ENCODE results near the gene NR1I3. TPM values are rescaled to one million over a fixed set of nuclear protein-coding genes. Genes with fewer than 3 reads are reported as not detected.

NR1I3 gene
- total RNA-seq, 1 experiment from 2014 or later, result not detected

- DNase-seq (ENCODE audit: low read depth), result no peak
Measured at GRCh38 chr1:161218301-161219077, 19.5 kb downstream of the NR1I3 start.

- no peak for DNase-seq (ENCODE audit: low read depth)
Measured at GRCh38 chr1:161217831-161218230, 20.2 kb downstream of the NR1I3 start.

GRCh38 chr1:161216945-161217712, 20.9 kb downstream of the NR1I3 start:
- DNase-seq (ENCODE audit: low read depth), result peak; percentile 71

- DNase-seq (ENCODE audit: low read depth), result no peak
Measured at GRCh38 chr1:161215076-161215475, 22.9 kb downstream of the NR1I3 start, which contains the start of gene FCER1G. TSS of gene FCER1G (plus strand) at chr1:161215295. CDS start at chr1:161215322, 27 bp downstream.

GRCh38 chr1:161214369-161214768, 23.6 kb downstream of the NR1I3 start:
- DNase-seq (ENCODE audit: low read depth), result no peak

GRCh38 chr1:161209790-161210409, 28.1 kb downstream of the NR1I3 start:
- DNase-seq (ENCODE audit: low read depth), result peak; percentile 56

GRCh38 chr1:161207173-161207572, 30.8 kb downstream of the NR1I3 start:
- no peak for DNase-seq (ENCODE audit: low read depth)

GRCh38 chr1:161206411-161207140, 31.4 kb downstream of the NR1I3 start:
- no peak for DNase-seq (ENCODE audit: low read depth)

- DNase-seq (ENCODE audit: low read depth), result peak; percentile 98
Measured at GRCh38 chr1:161201836-161202712, 35.9 kb downstream of the NR1I3 start, which contains the start of gene NDUFS2. TSS of gene NDUFS2 (plus strand) at chr1:161202367. CDS start at chr1:161202386, 19 bp downstream.

- DNase-seq (ENCODE audit: low read depth), result peak; percentile 62
Measured at GRCh38 chr1:161200992-161201835, 36.8 kb downstream of the NR1I3 start.

GRCh38 chr1:161200421-161200991, 37.5 kb downstream of the NR1I3 start:
- no peak for DNase-seq (ENCODE audit: low read depth)

GRCh38 chr1:161199506-161200139, 38.4 kb downstream of the NR1I3 start:
- peak; percentile 37 for DNase-seq (ENCODE audit: low read depth)

GRCh38 chr1:161198897-161199431, 39.0 kb downstream of the NR1I3 start, which contains the start of gene ADAMTS4:
TSS of gene ADAMTS4 (minus strand) at chr1:161199054. CDS start at chr1:161198627, 427 bp downstream.
- DNase-seq (ENCODE audit: low read depth), result peak; percentile 95

- peak; percentile 82 for DNase-seq (ENCODE audit: low read depth)
Measured at GRCh38 chr1:161198194-161198896, 39.7 kb downstream of the NR1I3 start.

- DNase-seq (ENCODE audit: low read depth), result no peak
Measured at GRCh38 chr1:161197560-161198193, 40.3 kb downstream of the NR1I3 start.

GRCh38 chr1:161196521-161197451, 41.2 kb downstream of the NR1I3 start:
- peak; percentile 86 for DNase-seq (ENCODE audit: low read depth)

All from RPMI7951 (cell line).